Retinal pigment epithelial cell (primary cell): ENCODE results near the gene ZNF764.

Experiments used
- DNase-seq: peaks from one replicate; pipeline ENCODE4 v3.0.0-alpha.2; 2010; ENCODE audit warnings: low read depth
- H3K4me3 ChIP-seq: 2 replicates; pipeline ENCODE4 v1.5.1; 2011; ENCODE audit warnings: mild to moderate bottlenecking, low read length, control low read depth, moderate library complexity
- TF ChIP-seq, protein P1 (sequence below): conservative IDR thresholded peaks from 2 replicates; pipeline ENCODE4 v1.5.1; 2011; ENCODE audit warnings: low read depth, low read length, control low read depth, inconsistent platforms

The ZNF764 gene

GRCh38 chr16:30555315-30556124, 2.7 kb downstream of the ZNF764 start:
- TF ChIP-seq, protein P1, sequence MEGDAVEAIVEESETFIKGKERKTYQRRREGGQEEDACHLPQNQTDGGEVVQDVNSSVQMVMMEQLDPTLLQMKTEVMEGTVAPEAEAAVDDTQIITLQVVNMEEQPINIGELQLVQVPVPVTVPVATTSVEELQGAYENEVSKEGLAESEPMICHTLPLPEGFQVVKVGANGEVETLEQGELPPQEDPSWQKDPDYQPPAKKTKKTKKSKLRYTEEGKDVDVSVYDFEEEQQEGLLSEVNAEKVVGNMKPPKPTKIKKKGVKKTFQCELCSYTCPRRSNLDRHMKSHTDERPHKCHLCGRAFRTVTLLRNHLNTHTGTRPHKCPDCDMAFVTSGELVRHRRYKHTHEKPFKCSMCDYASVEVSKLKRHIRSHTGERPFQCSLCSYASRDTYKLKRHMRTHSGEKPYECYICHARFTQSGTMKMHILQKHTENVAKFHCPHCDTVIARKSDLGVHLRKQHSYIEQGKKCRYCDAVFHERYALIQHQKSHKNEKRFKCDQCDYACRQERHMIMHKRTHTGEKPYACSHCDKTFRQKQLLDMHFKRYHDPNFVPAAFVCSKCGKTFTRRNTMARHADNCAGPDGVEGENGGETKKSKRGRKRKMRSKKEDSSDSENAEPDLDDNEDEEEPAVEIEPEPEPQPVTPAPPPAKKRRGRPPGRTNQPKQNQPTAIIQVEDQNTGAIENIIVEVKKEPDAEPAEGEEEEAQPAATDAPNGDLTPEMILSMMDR: no peak
- DNase-seq: no peak
- no peak overlapping the region for H3K4me3 ChIP-seq

DNA sequence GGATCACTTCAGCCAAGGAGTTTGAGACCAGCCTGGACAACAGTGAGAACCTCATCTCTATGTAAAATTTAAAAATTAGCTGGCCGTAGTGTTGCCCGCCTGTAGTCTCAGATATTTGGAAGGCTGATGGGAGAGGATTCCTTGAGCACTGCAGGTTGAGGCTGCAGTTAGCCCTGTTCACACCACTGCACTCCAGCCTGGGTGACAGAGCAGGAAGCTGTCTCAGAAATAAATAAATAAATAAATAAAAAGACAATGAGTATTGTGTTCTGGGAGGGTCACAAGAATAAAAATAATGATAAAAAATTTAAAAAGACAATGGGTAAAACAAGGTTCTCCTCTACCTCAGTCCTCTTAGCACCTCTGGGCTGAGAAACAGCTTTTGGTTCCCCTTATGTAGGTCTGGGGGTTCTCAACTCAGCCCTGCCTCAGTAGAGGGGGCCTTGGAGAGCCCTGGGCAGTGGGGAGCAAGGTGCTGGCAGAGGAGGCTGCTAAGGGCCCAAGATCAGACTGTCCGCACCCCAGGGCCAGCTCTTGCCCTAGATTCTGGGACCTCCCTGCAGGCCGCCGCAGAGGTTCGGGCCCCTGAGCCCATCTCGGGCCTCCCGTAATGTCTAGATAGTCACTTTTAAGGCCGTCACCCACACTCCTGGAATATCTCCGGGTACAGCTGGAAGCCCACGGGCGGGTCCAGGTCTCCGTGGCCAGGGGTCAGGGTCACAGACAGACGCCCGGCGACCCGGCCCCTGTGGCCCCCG, 3.4 kb downstream of the ZNF764 start:
- TF ChIP-seq, protein P1: no peak
- H3K4me3 ChIP-seq: no peak overlapping the region
- DNase-seq: no peak

DNA sequence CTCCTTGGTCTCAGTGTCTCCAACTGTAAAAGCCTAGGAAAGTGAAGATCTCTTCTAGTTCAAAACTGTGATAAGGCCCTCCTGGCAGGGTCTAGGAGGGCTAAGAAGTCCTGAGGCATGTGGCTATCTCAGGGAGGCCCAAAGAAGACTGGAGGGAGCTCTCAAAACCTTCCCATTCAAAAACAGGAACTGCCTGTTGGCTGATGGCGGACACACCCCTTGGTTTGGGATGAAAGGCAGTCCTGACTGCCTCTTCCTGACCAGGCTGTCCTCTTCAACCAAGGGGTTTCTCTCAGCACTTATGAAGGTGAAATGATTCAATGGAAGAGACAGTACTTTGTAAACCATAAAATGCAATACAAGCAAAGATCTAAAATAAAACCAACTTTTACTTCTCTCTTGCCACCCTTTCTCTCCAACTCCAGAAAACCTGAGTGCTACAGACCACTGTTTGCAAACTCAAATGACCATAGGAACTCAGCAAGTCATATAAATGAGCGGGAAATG, 4.7 kb downstream of the ZNF764 start:
- TF ChIP-seq, protein P1: no peak
- no peak for DNase-seq
- no peak overlapping the region for H3K4me3 ChIP-seq

GRCh38 chr16:30552956-30553355, 5.2 kb downstream of the ZNF764 start:
- DNase-seq: no peak
- no peak overlapping the region for H3K4me3 ChIP-seq
- TF ChIP-seq, protein P1: no peak

- TF ChIP-seq, protein P1: no peak
- no peak overlapping the region for H3K4me3 ChIP-seq
- DNase-seq: no peak
These were observed 6.4 kb downstream of the ZNF764 start for GRCh38 chr16:30551781-30552180.

- H3K4me3 ChIP-seq: no peak overlapping the region
- no peak for DNase-seq
- TF ChIP-seq, protein P1: no peak
These were observed 9.5 kb downstream of the ZNF764 start for GRCh38 chr16:30548416-30549253.
